HepG2 (cell line): ENCODE results near the gene PRDM7. TPM values are rescaled to one million over a fixed set of nuclear protein-coding genes. Genes with fewer than 3 reads are reported as not detected.
A peak's percentile ranks its signal among the peaks of the same experiment; 100 is the strongest.

Experiments used
- ATF5 ChIP-seq: sonication (generic); formaldehyde crosslinking; IDR thresholded peaks from 2 replicates; pipeline ENCODE4 v1.4.0; 2020; ENCODE audit warnings: mild to moderate bottlenecking, low read depth, missing genetic modification reagents
- CBFB ChIP-seq: sonication (generic); formaldehyde crosslinking; IDR thresholded peaks from 2 replicates; pipeline ENCODE4 v1.4.0; 2020; ENCODE audit warnings: missing genetic modification reagents
- CERS6 ChIP-seq: sonication (generic); formaldehyde crosslinking; IDR thresholded peaks from 2 replicates; pipeline ENCODE4 v1.5.0; 2020; ENCODE audit warnings: missing genetic modification reagents
- CHD2 ChIP-seq: IDR thresholded peaks from 2 replicates; pipeline ENCODE4 v1.6.1; 2011; ENCODE audit warnings: low read depth, low read length, improper control_type of control experiment
- FOXO4 ChIP-seq: sonication (generic); formaldehyde crosslinking; conservative IDR thresholded peaks from 2 replicates; pipeline ENCODE4 v1.8.1; 2023; ENCODE audit warnings: missing genetic modification reagents
- ISX ChIP-seq: sonication (generic); formaldehyde crosslinking; conservative IDR thresholded peaks from 2 replicates; pipeline ENCODE4 v1.5.0; 2020; ENCODE audit warnings: missing genetic modification reagents
- JUND ChIP-seq: sonication (generic); formaldehyde crosslinking; IDR thresholded peaks from 2 replicates; pipeline ENCODE4 v1.8.0; 2022; ENCODE audit warnings: mild to moderate bottlenecking, missing genetic modification reagents
- KAT2B ChIP-seq: fragments of 150-350 bp; IDR thresholded peaks from 2 replicates; pipeline ENCODE4 v1.6.1; 2014; ENCODE audit warnings: low read depth, low read length, borderline replicate concordance
- KLF16 ChIP-seq, 2 experiments: sonication (generic) in 1 of 2; formaldehyde crosslinking in 1 of 2; IDR thresholded peaks; 2 replicates each; pipeline versions ENCODE4 v1.6.1 to v1.8.0; 2016 to 2023; ENCODE audit warnings: missing genetic modification reagents in 2 of 2, missing compliant biosample characterization in 1 of 2
- MIER3 ChIP-seq: IDR thresholded peaks from 2 replicates; pipeline ENCODE4 v1.6.1; 2016; ENCODE audit warnings: missing compliant biosample characterization, borderline replicate concordance
- NRL ChIP-seq: sonication (generic); formaldehyde crosslinking; IDR thresholded peaks from 2 replicates; pipeline ENCODE4 v1.5.0; 2020; ENCODE audit warnings: missing genetic modification reagents, mild to moderate bottlenecking, moderate library complexity, borderline replicate concordance
- POLR2AphosphoS2 ChIP-seq: IDR thresholded peaks from 2 replicates; pipeline ENCODE4 v1.6.1; 2011; ENCODE audit warnings: low read depth, low read length, improper control_type of control experiment
- SAP130 ChIP-seq: IDR thresholded peaks from 2 replicates; pipeline ENCODE4 v1.6.1; 2016; ENCODE audit warnings: low read depth
- SNAPC2 ChIP-seq: sonication (generic); formaldehyde crosslinking; IDR thresholded peaks from 2 replicates; pipeline ENCODE4 v1.8.1; 2022; ENCODE audit warnings: mild to moderate bottlenecking, missing genetic modification reagents
- ZBTB7A ChIP-seq: sonication (generic); formaldehyde crosslinking; IDR thresholded peaks from 2 replicates; pipeline ENCODE4 v1.8.0; 2022; ENCODE audit warnings: mild to moderate bottlenecking, missing genetic modification reagents
- ZNF121 ChIP-seq: sonication (generic); formaldehyde crosslinking; IDR thresholded peaks from 2 replicates; pipeline ENCODE4 v1.5.0; 2020; ENCODE audit warnings: mild to moderate bottlenecking, missing genetic modification reagents
- ZNF510 ChIP-seq: sonication (generic); formaldehyde crosslinking; IDR thresholded peaks from 2 replicates; pipeline ENCODE4 v1.4.0; 2020; ENCODE audit warnings: low read depth, mild to moderate bottlenecking, missing genetic modification reagents
- polyA plus RNA-seq, 8 experiments: library from polyadenylated mRNA; depleted of rRNA in 3 of 8; stranded (reverse) in 7 of 8; unstranded in 1 of 8; fragments of >200 nt; fragmentation: Illumina TruSeq in 4 of 8; extraction: Trizol in 4 of 8; gene quantifications; 2 replicates each; pipeline versions ENCODE4 v1.2.1 to v1.2.3, GENCODE V29; 2011 to 2016; ENCODE audit warnings: low read depth in 4 of 8, missing spikeins in 1 of 8, mixed read lengths in 1 of 8; ENCODE audit not compliant: insufficient read depth in 1 of 8
- total RNA-seq, 5 experiments: library from RNA; depleted of rRNA; stranded (reverse); fragments of >200 nt; fragmentation: Illumina TruSeq; extraction: Trizol; gene quantifications; 2 replicates each; pipeline ENCODE4 v1.2.3, GENCODE V29; 2016; ENCODE audit warnings: low read depth in 1 of 5
- TF ChIP-seq, protein P1 (sequence below): sonication (generic); formaldehyde crosslinking; IDR thresholded peaks from 2 replicates; pipeline ENCODE4 v1.4.0; 2020; ENCODE audit warnings: missing genetic modification reagents, mild to moderate bottlenecking, borderline replicate concordance
- TF ChIP-seq, protein P2 (sequence below): sonication (generic); formaldehyde crosslinking; IDR thresholded peaks from 2 replicates; pipeline ENCODE4 v1.4.0; 2020; ENCODE audit warnings: missing genetic modification reagents
- TF ChIP-seq, protein P3 (sequence below): IDR thresholded peaks from 2 replicates; pipeline ENCODE4 v1.6.1; 2016

PRDM7 gene
- total and polyA plus RNA-seq, 2 of the 13 experiments (the other 11 are each of a cell fraction or from before 2014, with no cell fraction given), result not detected

GRCh38 chr16:90018652-90019542, 58.2 kb downstream of the PRDM7 start, which contains the start of gene DBNDD1 (continued):
- TF ChIP-seq, protein P1, sequence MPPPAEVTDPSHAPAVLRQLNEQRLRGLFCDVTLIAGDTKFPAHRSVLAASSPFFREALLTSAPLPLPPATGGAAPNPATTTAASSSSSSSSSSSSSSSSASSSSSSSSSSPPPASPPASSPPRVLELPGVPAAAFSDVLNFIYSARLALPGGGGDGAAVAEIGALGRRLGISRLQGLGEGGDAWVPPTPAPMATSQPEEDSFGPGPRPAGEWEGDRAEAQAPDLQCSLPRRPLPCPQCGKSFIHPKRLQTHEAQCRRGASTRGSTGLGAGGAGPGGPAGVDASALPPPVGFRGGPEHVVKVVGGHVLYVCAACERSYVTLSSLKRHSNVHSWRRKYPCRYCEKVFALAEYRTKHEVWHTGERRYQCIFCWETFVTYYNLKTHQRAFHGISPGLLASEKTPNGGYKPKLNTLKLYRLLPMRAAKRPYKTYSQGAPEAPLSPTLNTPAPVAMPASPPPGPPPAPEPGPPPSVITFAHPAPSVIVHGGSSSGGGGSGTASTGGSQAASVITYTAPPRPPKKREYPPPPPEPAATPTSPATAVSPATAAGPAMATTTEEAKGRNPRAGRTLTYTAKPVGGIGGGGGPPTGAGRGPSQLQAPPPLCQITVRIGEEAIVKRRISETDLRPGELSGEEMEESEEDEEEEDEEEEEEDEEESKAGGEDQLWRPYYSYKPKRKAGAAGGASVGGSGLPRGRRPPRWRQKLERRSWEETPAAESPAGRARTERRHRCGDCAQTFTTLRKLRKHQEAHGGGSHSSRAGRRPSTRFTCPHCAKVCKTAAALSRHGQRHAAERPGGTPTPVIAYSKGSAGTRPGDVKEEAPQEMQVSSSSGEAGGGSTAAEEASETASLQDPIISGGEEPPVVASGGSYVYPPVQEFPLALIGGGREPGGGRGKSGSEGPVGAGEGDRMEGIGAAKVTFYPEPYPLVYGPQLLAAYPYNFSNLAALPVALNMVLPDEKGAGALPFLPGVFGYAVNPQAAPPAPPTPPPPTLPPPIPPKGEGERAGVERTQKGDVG (CRISPR knock-in tag), result no peak
- TF ChIP-seq NRL (peak; percentile 37; the same call in 1 of the 2 replicates), SAP130 (CRISPR knock-in tag) (peak; percentile 63), ZNF121 (CRISPR knock-in tag) (0 out of 2 replicates have a peak, but pooled peaks have one; percentile 10), CBFB (CRISPR knock-in tag) (peak; percentile 35; the same call in 1 of the 2 replicates), MIER3 (CRISPR knock-in tag) (no peak), JUND (no peak), SNAPC2 (no peak), ZBTB7A (CRISPR knock-in tag) (peak; percentile 84), KAT2B (no peak), CERS6 (CRISPR knock-in tag) (no peak), CHD2 (no peak), ISX (no peak), ATF5 (CRISPR knock-in tag) (no peak), KLF16 (CRISPR knock-in tag; IDR thresholded peaks at IDR 0.05) (no peak), FOXO4 (CRISPR knock-in tag) (no peak), POLR2AphosphoS2 (no peak), ZNF510 (CRISPR knock-in tag) (no peak)
- TF ChIP-seq, protein P2, sequence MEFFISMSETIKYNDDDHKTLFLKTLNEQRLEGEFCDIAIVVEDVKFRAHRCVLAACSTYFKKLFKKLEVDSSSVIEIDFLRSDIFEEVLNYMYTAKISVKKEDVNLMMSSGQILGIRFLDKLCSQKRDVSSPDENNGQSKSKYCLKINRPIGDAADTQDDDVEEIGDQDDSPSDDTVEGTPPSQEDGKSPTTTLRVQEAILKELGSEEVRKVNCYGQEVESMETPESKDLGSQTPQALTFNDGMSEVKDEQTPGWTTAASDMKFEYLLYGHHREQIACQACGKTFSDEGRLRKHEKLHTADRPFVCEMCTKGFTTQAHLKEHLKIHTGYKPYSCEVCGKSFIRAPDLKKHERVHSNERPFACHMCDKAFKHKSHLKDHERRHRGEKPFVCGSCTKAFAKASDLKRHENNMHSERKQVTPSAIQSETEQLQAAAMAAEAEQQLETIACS (CRISPR knock-in tag), result no peak
- TF ChIP-seq, protein P3, sequence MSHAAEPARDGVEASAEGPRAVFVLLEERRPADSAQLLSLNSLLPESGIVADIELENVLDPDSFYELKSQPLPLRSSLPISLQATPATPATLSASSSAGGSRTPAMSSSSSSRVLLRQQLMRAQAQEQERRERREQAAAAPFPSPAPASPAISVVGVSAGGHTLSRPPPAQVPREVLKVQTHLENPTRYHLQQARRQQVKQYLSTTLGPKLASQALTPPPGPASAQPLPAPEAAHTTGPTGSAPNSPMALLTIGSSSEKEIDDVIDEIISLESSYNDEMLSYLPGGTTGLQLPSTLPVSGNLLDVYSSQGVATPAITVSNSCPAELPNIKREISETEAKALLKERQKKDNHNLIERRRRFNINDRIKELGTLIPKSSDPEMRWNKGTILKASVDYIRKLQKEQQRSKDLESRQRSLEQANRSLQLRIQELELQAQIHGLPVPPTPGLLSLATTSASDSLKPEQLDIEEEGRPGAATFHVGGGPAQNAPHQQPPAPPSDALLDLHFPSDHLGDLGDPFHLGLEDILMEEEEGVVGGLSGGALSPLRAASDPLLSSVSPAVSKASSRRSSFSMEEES (CRISPR knock-in tag), result no peak
